HepG2 (cell line): ENCODE measurements around the gene JMJD7. TPM values are rescaled to one million over a fixed set of nuclear protein-coding genes. Genes with fewer than 3 reads are reported as not detected.

Experiments used
- ATAC-seq: fragments of 200-7000 bp; cut with Tn5 transposase; 3 replicates; pipeline ENCODE4 v1.9.1; 2020; ENCODE audit warnings: mild to moderate bottlenecking, moderate library complexity
- BruUV-seq: library from RNA; stranded (reverse); fragments of 400-500 nt; replicated peaks from 2 replicates; lab custom pipeline; 2021; lab: Mats Ljungman, UMichigan
- CTCF ChIA-PET: fragments of 300-600 bp; formaldehyde crosslinking; extraction: SDS; loops from one replicate; lab custom pipeline; 2021; ENCODE audit warnings: low total read pairs, inconsistent platforms, low intra/inter-chr PET ratio; lab: Yijun Ruan, JAX
- POLR2A ChIA-PET: fragments of 350-600 bp; sonication (Branson Sonifier 250); formaldehyde crosslinking; loops from one replicate; lab custom pipeline; 2020; ENCODE audit warnings: antibody characterized with exemption, inconsistent platforms; lab: Yijun Ruan, JAX
- DNase-seq: peaks from one replicate; pipeline ENCODE4 v3.0.0-alpha.2; 2015; ENCODE audit warnings: low spot score
- FAIRE-seq: peaks from 3 replicates; lab custom pipeline; 2011; peaks lifted over from hg19 to GRCh38; lab: Jason Lieb, UNC
- H2AFZ ChIP-seq: one replicate; pipeline ENCODE4 v1.6.1; 2011; ENCODE audit warnings: low read length, inconsistent platforms
- H3K27ac ChIP-seq: fragments of 300-600 bp; 3 replicates; pipeline ENCODE4 v1.8.0; 2011; ENCODE audit warnings: mixed run types, mild to moderate bottlenecking, mixed read lengths, low read length, inconsistent platforms; ENCODE audit not compliant: insufficient read depth; ENCODE audit errors: extremely low read length
- H3K27me3 ChIP-seq, 2 experiments: fragments of 200-600 bp in 1 of 2; 2 replicates in 1 of 2; 3 replicates in 1 of 2; pipeline versions ENCODE4 v1.6.0 to v1.8.0; 2011; ENCODE audit warnings: low read length in 2 of 2, mild to moderate bottlenecking in 2 of 2, moderate library complexity in 2 of 2, inconsistent platforms in 1 of 2; ENCODE audit not compliant: insufficient read depth in 2 of 2, control insufficient read depth in 1 of 2
- H3K36me3 ChIP-seq, 2 experiments: fragments of 200-600 bp in 1 of 2; replicated peaks in 1 of 2; 2 replicates in 1 of 2; 3 replicates in 1 of 2; pipeline versions ENCODE4 v1.5.1 to v1.8.0; 2011; ENCODE audit warnings: low read length in 2 of 2, inconsistent platforms in 1 of 2; ENCODE audit not compliant: insufficient read depth in 2 of 2, control insufficient read depth in 1 of 2
- H3K4me1 ChIP-seq: 2 replicates; pipeline ENCODE4 v1.5.1; 2012; ENCODE audit warnings: low read length, inconsistent platforms; ENCODE audit not compliant: insufficient read depth
- H3K4me2 ChIP-seq: 2 replicates; pipeline ENCODE4 v1.6.0; 2011; ENCODE audit warnings: low read depth, low read length, inconsistent platforms
- H3K4me3 ChIP-seq, 3 experiments: fragments of 200-600 bp in 1 of 3; sonication (generic), shearing (Covaris generic) in 1 of 3; replicated peaks in 1 of 3; 2 replicates each; pipeline ENCODE4 v1.5.1; 2011 to 2016; ENCODE audit warnings: low read length in 3 of 3, inconsistent platforms in 2 of 3, low read depth in 2 of 3, mild to moderate bottlenecking in 2 of 3, control low read depth in 1 of 3, mixed read lengths in 1 of 3; ENCODE audit not compliant: insufficient read depth in 1 of 3
- H3K79me2 ChIP-seq: one replicate; pipeline ENCODE4 v1.6.1; 2011; ENCODE audit warnings: low read length, inconsistent platforms; ENCODE audit not compliant: insufficient read depth
- H3K9ac ChIP-seq: 2 replicates; pipeline ENCODE4 v1.6.0; 2011; ENCODE audit warnings: mild to moderate bottlenecking, low read depth, low read length, inconsistent platforms; ENCODE audit not compliant: insufficient read depth
- H3K9me3 ChIP-seq: 2 replicates; pipeline ENCODE4 v1.5.1; 2012; ENCODE audit warnings: mild to moderate bottlenecking, low read length
- H4K20me1 ChIP-seq: 2 replicates; pipeline ENCODE4 v1.6.0; 2011; ENCODE audit warnings: inconsistent platforms, mild to moderate bottlenecking, low read length, moderate library complexity; ENCODE audit not compliant: insufficient read depth
- FUBP1 ChIP-seq: sonication (generic); formaldehyde crosslinking; IDR thresholded peaks from 2 replicates; pipeline ENCODE4 v1.5.1; 2020; ENCODE audit warnings: missing genetic modification reagents, mild to moderate bottlenecking, borderline replicate concordance
- LBX2 ChIP-seq: sonication (generic); formaldehyde crosslinking; IDR thresholded peaks from 2 replicates; pipeline ENCODE4 v1.5.0; 2020; ENCODE audit warnings: missing genetic modification reagents, mild to moderate bottlenecking, borderline replicate concordance
- SP2 ChIP-seq: sonication (generic); formaldehyde crosslinking; IDR thresholded peaks from 2 replicates; pipeline ENCODE4 v1.5.1; 2020; ENCODE audit warnings: mild to moderate bottlenecking, missing genetic modification reagents
- TRIM22 ChIP-seq: fragments of 450-650 bp; IDR thresholded peaks from 2 replicates; pipeline ENCODE4 v1.6.1; 2017
- ZNF292 ChIP-seq: sonication (generic); formaldehyde crosslinking; IDR thresholded peaks from 2 replicates; pipeline ENCODE4 v1.8.1; 2022; ENCODE audit warnings: mild to moderate bottlenecking, low read depth, missing genetic modification reagents, borderline replicate concordance
- WGBS: methylation state at CpG from one replicate; pipeline ENCODE4 v1.1.6; 2017; ENCODE audit warnings: low lambda C conversion rate; 5-methylcytosine and 5-hydroxymethylcytosine counted together
- in situ Hi-C: cut with HindIII; loops from 2 replicates; pipeline ENCODE4 v1.10.0; 2017; ENCODE audit warnings: low pct_unique_long_range_greater_than_20kb; ENCODE audit not compliant: extremely low pct_ligation_motif_present
- intact Hi-C: fragments of 100-400 bp; cut with micrococcal nuclease; formaldehyde crosslinking; loops from one replicate; pipeline ENCODE4 v1.10.0; 2022; ENCODE audit not compliant: unreplicated experiment
- polyA plus RNA-seq, 8 experiments: library from polyadenylated mRNA; depleted of rRNA in 3 of 8; stranded (reverse) in 7 of 8; unstranded in 1 of 8; fragments of >200 nt; fragmentation: Illumina TruSeq in 4 of 8; extraction: Trizol in 4 of 8; gene quantifications; 2 replicates each; pipeline versions ENCODE4 v1.2.1 to v1.2.3, GENCODE V29; 2011 to 2016; ENCODE audit warnings: low read depth in 4 of 8, missing spikeins in 1 of 8, mixed read lengths in 1 of 8; ENCODE audit not compliant: insufficient read depth in 1 of 8
- total RNA-seq, 5 experiments: library from RNA; depleted of rRNA; stranded (reverse); fragments of >200 nt; fragmentation: Illumina TruSeq; extraction: Trizol; gene quantifications; 2 replicates each; pipeline ENCODE4 v1.2.3, GENCODE V29; 2016; ENCODE audit warnings: low read depth in 1 of 5

The JMJD7 gene
- total and polyA plus RNA-seq, 2 of the 13 experiments (the other 11 are each of a cell fraction or from before 2014, with no cell fraction given), result 6.4 to 7.1 TPM

- WGBS, result 29% methylated on average over 5 of the region's 8 CpGs
- no peak for FAIRE-seq
- H2AFZ ChIP-seq, result no peak overlapping the region
- peaks cover 17 to 90% of the 10 kb centered on the region in 2 experiments for H3K27me3 ChIP-seq
- POLR2A ChIA-PET, result no interaction called here
- H3K4me2 ChIP-seq, result no peak overlapping the region
- no peak overlapping the region for H3K27ac ChIP-seq
- H3K79me2 ChIP-seq, result no peaks in the 10 kb centered on the region
- intact Hi-C loops, result no loop called here
- H4K20me1 ChIP-seq, result no peaks in the 10 kb centered on the region
- CTCF ChIA-PET, result no interaction called here
- no peak overlapping the region for H3K4me3 ChIP-seq
- H3K9ac ChIP-seq, result no peak overlapping the region
- in situ Hi-C loops, result no loop called here
- no peaks in the 10 kb centered on the region for H3K36me3 ChIP-seq
- H3K4me1 ChIP-seq, result peaks cover 10% of the 10 kb centered on the region; the same call in 1 of the 2 replicates
- DNase-seq, result no peak
- no peak for TF ChIP-seq FUBP1 (CRISPR knock-in tag)
- TF ChIP-seq TRIM22, result no peak
- TF ChIP-seq ZNF292 (CRISPR knock-in tag), result no peak
- no peak for TF ChIP-seq SP2
- TF ChIP-seq LBX2, result no peak
- TF ChIP-seq, all 625 proteins: peak for 0
- H3K9me3 ChIP-seq, result no peaks in the 10 kb centered on the region
- no TSS peak for BruUV-seq
- ATAC-seq, result no peak
Observed at GRCh38 chr15:41873711-41874110, 45.8 kb downstream of the JMJD7 start.
